Measurements from ENCODE around the gene STK26. TPM values are rescaled to one million over a fixed set of nuclear protein-coding genes. Genes with fewer than 3 reads are reported as not detected.
"Not testable (repeated sequence)": the region's sequence is repeated elsewhere in the genome, so short reads cannot be mapped to it uniquely, and the experiment has no call there.

Gene STK26
- total RNA-seq, 4 donors from 2014 or later = 3.8 to 15.7 (median 7.7) TPM

DNA sequence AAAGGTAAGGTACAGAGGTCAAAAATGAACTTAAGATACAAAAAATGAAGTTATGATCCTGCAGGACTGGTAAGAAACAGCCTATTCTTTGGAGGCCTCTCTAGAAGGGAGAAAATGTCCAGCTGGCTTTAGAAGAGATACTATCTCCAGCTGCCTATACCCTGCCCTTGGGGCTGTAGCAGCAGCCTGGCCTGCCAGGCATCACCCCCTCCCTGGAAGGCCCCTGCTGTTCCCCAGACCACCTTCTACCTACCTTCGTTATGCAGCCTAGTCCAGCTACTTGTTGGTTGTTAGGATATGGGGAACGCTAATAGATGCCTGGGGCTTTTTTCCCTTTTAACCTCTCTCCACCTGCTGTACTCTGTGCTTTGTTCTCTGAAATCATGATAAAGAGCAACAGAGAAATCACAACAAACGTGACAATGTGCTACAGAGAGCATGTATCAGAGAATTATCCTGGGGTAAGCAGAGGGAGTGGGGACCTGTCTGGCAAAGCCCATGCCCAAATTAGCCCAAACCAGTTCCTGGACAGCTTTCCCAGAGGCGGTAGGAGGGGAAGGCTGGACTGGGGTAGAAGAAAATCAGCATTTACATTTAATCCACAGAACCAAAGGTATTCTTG lies 70.2 kb downstream of the STK26 start:
- Histone ChIP-seq H3K27me3 (no peaks in the 10 kb centered on the region), H3K36me3 (no peaks in the 10 kb centered on the region), H3K27ac (no peak overlapping the region), H3K4me3 (no peak overlapping the region), H3K4me1 (no peaks in the 10 kb centered on the region), H3K9me3 (no peaks in the 10 kb centered on the region)
- DNase-seq = no peak
- TF ChIP-seq POLR2A (IDR thresholded peaks at IDR 0.05) (no peak), CTCF (IDR thresholded peaks at IDR 0.05) (no peak)

DNA sequence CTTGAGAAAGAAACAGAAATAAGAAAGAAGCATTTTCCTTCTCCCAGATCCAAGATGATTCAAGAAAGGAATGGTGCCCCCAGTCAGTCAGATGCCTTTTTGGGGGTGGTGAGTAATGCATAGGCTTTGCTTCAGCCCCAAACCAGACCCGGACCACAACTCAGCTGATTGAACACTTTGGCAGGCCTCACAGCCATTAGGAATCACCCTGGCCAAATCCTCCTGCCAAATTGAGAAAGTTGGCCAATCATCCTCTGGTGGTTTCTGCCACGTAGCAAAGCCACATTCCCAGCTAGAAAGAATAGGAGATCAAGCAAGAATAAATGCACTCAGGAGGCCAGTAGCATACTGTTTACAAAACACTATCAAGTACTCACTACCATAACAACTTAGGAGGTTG lies 71.1 kb downstream of the STK26 start:
- Histone ChIP-seq H3K27ac (no peak overlapping the region), H3K4me1 (no peaks in the 10 kb centered on the region), H3K36me3 (no peaks in the 10 kb centered on the region), H3K27me3 (no peaks in the 10 kb centered on the region), H3K4me3 (no peak overlapping the region), H3K9me3 (no peaks in the 10 kb centered on the region)
- TF ChIP-seq CTCF (IDR thresholded peaks at IDR 0.05) (no peak), POLR2A (IDR thresholded peaks at IDR 0.05) (no peak)
- DNase-seq = no peak

DNA sequence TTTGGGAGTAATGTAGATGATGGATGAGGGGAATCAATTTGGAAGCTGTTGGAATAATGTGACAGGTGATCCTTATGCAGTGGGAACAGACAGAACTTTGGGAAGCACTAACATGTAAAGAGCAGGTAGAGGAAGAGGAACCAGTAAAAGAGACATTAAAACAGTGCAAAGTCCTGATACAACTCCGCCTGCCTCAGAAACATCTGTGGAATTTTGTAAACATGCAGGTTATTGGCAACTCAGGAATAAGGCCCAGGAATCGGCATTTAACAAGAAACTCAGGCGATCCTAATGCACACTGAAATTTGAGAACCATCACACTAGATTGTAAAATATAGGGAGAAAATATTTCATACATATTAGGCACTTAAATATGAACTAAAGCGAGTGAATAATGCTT lies 75.6 kb downstream of the STK26 start:
- not testable (repeated sequence) for H3K4me3 ChIP-seq, H3K36me3 ChIP-seq, H3K27ac ChIP-seq, H3K27me3 ChIP-seq, H3K4me1 ChIP-seq, DNase-seq, H3K9me3 ChIP-seq

GRCh38 chrX:132101206-132101605 lies 78.1 kb downstream of the STK26 start:
- no peak for TF ChIP-seq CTCF (IDR thresholded peaks at IDR 0.05)
- TF ChIP-seq POLR2A (IDR thresholded peaks at IDR 0.05) = no peak
- no peaks in the 10 kb centered on the region for H3K9me3 ChIP-seq
- H3K4me1 ChIP-seq = no peaks in the 10 kb centered on the region
- DNase-seq = no peak
- H3K36me3 ChIP-seq = no peaks in the 10 kb centered on the region
- H3K4me3 ChIP-seq = no peak overlapping the region
- H3K27me3 ChIP-seq = no peaks in the 10 kb centered on the region
- no peak overlapping the region for H3K27ac ChIP-seq

DNA sequence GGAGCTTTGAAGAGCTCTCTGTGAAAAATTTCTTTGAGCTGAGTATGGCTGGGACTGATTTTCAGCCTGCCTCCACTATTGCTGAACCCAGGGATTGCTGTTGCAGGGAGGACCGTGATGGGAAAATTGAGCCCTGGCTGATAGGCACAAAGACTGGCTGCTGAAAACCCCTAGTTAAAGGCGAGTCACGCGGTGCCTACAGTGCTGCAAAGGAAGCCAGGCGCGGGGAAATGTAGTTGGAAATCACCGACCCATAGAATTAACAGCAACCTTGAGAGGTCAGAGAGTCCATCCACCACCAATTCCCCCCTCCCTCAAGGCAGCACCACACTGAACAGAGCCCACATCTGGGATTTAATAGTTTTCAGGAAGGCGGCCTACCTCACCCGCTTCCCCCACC lies 78.7 kb downstream of the STK26 start:
- no peak overlapping the region for H3K27ac ChIP-seq
- H3K4me3 ChIP-seq = no peak overlapping the region
- H3K36me3 ChIP-seq = no peaks in the 10 kb centered on the region
- DNase-seq = no peak
- no peaks in the 10 kb centered on the region for H3K9me3 ChIP-seq
- no peaks in the 10 kb centered on the region for H3K4me1 ChIP-seq
- TF ChIP-seq POLR2A (IDR thresholded peaks at IDR 0.05) (no peak), CTCF (IDR thresholded peaks at IDR 0.05) (no peak)
- no peaks in the 10 kb centered on the region for H3K27me3 ChIP-seq

DNA sequence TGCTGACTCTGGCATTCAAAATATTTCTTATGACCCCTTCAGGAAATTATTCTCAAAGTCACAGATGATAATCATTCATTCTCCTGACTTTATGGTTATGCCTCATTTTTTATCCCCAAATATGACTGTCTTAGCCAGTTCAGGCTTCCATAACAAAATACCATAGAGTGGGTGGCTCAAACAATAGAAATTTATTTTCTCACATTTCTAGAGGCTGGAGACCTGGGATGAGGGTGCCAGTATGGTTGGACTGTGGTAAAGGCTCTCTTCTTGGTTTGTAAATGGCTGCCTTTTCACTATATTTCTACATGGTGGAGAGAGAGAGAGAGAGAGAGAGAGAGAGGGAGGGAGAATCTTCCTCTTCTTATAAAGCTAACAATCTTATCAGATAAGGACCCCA lies 84.2 kb downstream of the STK26 start:
- TF ChIP-seq POLR2A (IDR thresholded peaks at IDR 0.05) = no peak
- TF ChIP-seq CTCF (IDR thresholded peaks at IDR 0.05) = no peak
- Histone ChIP-seq H3K27ac (no peak overlapping the region), H3K9me3 (no peaks in the 10 kb centered on the region), H3K4me1 (no peaks in the 10 kb centered on the region), H3K27me3 (no peaks in the 10 kb centered on the region), H3K36me3 (no peaks in the 10 kb centered on the region), H3K4me3 (no peak overlapping the region)
- DNase-seq = no peak
